ENCODE results near the gene TMPRSS4. TPM values are rescaled to one million over a fixed set of nuclear protein-coding genes. Genes with fewer than 3 reads are reported as not detected.

The TMPRSS4 gene
- polyA plus RNA-seq (2013, experiment 1 of 2; ENCODE audit: insufficient read length): 0.02 TPM
- polyA plus RNA-seq (2013, experiment 2 of 2; ENCODE audit: insufficient read length): not detected

GRCh38 chr11:118076754-118077281 is at the start of gene TMPRSS4:
Gene TMPRSS4 (plus strand): TSS chr11:118077078. CDS start chr11:118077303, 225 bp downstream.
- no peak for DNase-seq

- DNase-seq: no peak
Measured at GRCh38 chr11:118027694-118028093, 49.2 kb upstream of the TMPRSS4 start.

- DNase-seq: no peak
Measured at GRCh38 chr11:118028626-118029025, 48.3 kb upstream of the TMPRSS4 start.

- no peak for DNase-seq
Measured at GRCh38 chr11:118033443-118033842, 43.4 kb upstream of the TMPRSS4 start.

GRCh38 chr11:118042141-118042540 is 34.7 kb upstream of the TMPRSS4 start:
- no peak for DNase-seq

- no peak for DNase-seq
Measured at GRCh38 chr11:118042796-118043195, 34.1 kb upstream of the TMPRSS4 start.

- no peak for DNase-seq
Measured at GRCh38 chr11:118045191-118045590, 31.7 kb upstream of the TMPRSS4 start.

- DNase-seq: no peak
Measured at GRCh38 chr11:118046051-118046963, 30.6 kb upstream of the TMPRSS4 start.

- DNase-seq: no peak
Measured at GRCh38 chr11:118046964-118047700, 29.7 kb upstream of the TMPRSS4 start.

GRCh38 chr11:118047749-118048148 is 29.1 kb upstream of the TMPRSS4 start:
- DNase-seq: no peak

- no peak for DNase-seq
Measured at GRCh38 chr11:118048472-118049370, 28.2 kb upstream of the TMPRSS4 start.

- DNase-seq: no peak
Measured at GRCh38 chr11:118049771-118050170, 27.1 kb upstream of the TMPRSS4 start.

- no peak for DNase-seq
Measured at GRCh38 chr11:118050208-118050891, 26.5 kb upstream of the TMPRSS4 start.

GRCh38 chr11:118051136-118051610 is 25.7 kb upstream of the TMPRSS4 start:
- no peak for DNase-seq

GRCh38 chr11:118051611-118052461 is 25.0 kb upstream of the TMPRSS4 start:
- DNase-seq: no peak

- DNase-seq: no peak
Measured at GRCh38 chr11:118052581-118053206, 24.2 kb upstream of the TMPRSS4 start.

- DNase-seq: peak; percentile 3
Measured at GRCh38 chr11:118054712-118055640, 21.9 kb upstream of the TMPRSS4 start.

- DNase-seq: no peak
Measured at GRCh38 chr11:118055966-118056365, 20.9 kb upstream of the TMPRSS4 start.

- DNase-seq: no peak
Measured at GRCh38 chr11:118056806-118057205, 20.1 kb upstream of the TMPRSS4 start.

All from fibroblast of skin of back (primary cell).